Epithelial cell of prostate (primary cell): ENCODE results near the gene SMG7.

Source experiments
- DNase-seq: peaks from one replicate; pipeline ENCODE4 v3.0.0-alpha.2; 2011; ENCODE audit warnings: low read depth, low spot score
- H3K27ac ChIP-seq: fragments of 450-650 bp; 2 replicates; pipeline ENCODE4 v1.5.1; 2017; ENCODE audit warnings: mild to moderate bottlenecking

Gene SMG7

DNA sequence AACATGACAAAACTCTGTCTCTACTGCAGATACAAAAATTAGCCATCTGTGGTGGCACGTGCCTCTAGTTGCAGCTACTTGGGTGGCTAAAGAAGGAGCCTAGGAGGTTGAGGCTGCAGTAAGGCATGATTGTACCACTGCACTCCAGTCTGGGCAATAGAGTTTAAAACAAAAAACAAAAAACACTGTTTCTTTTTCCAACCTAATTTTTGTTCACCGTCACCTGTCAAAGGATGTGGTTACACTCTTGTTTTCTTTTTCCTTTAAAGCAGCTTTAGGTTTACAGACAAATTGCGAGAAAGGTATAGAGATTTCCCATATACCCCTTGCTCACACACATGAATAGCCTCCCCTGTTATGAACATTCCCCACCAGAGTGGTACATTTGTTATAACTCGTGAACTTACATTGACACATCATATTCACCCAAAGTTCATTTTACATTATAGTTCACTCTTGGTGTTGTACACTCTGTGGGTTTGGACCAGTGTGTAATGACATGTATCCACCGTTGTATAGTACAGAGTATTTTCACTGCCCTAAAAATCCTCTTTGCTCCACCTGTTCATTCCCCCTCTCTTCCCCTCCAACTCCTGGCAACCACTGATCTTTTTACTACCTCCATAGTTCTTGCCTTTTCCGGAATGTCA lies 26.2 kb downstream of the SMG7 start:
- no peak for DNase-seq
- H3K27ac ChIP-seq = no peak overlapping the region

DNA sequence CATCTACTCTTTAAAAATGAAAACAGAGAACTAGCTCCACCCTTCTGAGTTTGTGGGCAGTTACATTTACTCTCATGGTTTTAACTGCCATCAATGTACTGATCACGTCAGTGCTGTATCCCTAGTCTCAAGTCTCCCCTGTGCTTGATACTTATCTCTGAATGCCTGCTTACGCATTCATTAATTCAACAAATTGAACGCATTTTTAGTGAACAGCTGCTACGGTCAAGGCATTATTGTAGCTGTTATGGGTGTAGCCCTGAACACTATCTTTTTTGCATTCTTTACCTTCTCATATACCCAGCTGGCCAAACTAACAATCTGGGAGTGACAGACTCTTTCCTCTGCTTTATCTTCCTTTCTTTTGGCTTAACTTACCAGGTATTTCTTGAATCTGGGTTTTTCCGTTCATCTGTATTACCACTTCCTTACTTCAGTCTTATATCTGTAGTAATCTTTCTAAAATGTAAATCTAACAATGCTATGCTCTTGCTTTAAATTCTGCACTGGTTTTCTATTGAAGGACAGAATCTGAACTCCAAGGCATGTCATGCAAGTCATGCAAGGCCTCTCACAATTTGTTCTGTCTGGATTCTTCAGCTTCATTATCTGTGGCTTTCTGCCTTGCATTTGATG lies 33.3 kb downstream of the SMG7 start:
- H3K27ac ChIP-seq = no peak overlapping the region
- DNase-seq = no peak

DNA sequence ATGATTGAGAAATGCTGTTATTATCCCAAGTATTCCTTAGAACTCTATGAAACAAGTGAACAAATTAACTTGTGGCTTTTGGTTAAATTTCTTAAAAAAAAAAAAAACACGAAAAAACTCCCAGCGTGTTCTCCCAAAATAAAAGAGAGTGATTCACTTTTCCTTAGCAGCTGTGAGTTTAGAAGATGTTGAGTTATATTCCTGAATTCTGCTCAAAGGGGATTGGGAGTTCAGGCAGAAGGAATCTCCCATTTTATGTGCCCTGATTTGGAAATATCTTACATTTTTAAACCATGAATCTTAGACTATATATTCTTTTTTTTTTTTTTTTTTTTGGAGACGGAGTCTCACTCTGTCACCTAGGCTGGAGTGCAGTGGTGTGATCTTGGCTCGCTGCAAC lies 34.3 kb downstream of the SMG7 start:
- DNase-seq = no peak
- no peak overlapping the region for H3K27ac ChIP-seq

DNA sequence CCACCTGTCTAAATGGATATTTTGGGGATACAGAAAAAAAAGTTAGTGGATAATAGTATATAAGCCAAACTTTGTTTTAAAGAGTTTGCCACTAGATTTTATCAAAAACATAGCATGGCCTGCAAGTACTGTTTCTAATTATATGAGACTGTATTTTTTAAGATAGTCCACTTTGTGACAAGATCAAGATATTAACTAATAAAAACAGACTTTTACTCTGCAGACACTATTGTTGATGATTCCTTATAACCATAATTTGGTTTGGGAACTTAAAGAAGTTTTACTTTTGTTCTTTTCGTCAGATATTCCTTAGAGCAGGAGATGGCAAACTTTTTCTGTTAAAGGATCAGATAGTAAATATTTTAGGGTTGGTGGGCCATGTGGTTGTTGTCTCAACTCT lies 36.4 kb downstream of the SMG7 start:
- DNase-seq = no peak
- H3K27ac ChIP-seq = no peak overlapping the region

DNA sequence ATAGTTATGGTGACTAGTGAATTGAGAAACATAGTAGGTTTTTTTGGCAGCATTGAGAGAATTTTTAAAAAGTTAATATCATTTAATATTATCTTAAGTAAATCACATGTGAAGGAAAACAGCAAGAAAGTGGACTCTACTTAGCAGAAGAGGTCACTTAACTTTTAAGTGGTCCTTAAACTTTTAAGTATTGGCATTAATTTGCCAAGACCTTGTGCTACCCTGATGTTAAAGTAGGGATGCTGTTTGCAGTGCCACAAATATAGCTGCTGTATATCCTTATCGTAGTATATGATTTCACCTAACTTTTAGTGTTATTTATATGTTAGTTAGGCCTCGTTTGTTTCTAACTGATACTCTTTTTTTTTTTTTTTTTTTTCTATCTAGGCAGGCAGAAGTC lies 40.2 kb downstream of the SMG7 start:
- H3K27ac ChIP-seq = no peak overlapping the region
- no peak for DNase-seq

DNA sequence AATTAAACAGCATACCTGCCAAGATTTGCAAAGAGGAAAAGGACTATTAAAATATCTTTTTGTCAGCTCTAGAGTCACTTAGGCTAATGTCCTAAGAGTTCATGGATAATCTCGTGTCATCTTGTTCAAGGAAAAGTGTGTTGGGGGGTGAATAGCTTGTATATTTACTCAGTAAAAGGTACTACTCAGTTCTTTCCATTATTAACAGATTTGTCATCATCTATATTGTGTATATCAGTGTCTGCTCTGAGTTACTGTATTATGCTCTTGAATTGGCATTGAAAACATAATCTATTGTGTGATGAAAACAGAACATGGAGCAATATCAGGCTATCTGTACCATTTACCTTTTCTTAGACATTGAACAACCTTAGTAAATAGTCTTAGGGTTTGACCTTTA lies 41.9 kb downstream of the SMG7 start:
- H3K27ac ChIP-seq = peak overlapping the region; percentile 82

DNA sequence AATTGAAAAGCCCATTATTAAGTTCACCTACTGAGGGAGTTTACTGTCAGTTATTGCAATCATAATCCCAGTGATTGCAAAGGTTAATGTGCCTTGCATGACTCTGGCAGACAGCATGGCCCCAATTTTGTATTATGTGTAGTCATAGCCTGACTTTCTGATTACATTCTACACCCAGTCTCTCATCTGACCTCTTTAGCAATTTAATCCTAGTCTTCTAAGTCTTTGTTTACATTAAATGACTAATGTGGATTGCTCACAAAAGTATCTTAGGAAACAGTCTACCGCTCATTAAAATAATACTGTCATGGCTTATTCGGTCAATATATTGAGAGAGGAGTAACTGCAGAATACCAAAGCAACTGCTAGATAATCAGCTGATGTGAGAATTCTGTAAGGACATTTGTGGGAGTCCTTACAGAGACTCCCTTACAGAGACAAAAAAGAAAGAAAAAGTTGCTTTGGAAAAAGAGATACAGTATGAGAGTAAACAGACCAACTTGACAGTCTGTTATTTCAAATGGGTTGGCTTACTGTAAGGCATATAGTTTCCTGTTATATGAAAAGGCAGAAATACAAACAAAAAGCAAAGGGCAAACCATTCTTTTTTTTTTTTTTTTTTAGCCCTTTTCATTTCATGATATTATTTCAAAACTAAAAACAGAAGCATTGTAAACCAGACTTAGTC lies 42.8 kb downstream of the SMG7 start:
- peak overlapping the region; percentile 82 for H3K27ac ChIP-seq
- DNase-seq = peak; percentile 63

More for the DNA sequence above, 41.9 kb downstream of the SMG7 start:
- no peak for DNase-seq

DNA sequence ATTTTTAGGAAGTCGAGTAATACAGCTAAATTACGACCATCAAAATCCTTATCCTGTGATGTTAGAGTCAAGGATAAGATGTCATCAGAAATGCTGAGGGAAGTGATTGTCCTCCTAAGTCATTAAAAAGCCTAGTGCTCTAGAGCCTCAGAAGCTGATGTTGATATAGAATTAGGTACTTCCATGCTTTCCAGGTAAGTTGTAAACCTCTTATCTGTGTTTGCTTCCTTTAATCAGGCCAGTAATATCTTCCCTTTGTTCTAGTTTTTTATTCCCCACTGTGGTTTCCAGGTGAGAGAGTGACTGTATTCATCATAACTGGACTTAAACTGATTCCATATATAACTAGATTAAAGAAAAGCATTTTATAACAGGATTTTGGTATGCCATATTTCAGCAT lies 44.4 kb downstream of the SMG7 start:
- no peak for DNase-seq
- peak overlapping the region; percentile 60 for H3K27ac ChIP-seq

DNA sequence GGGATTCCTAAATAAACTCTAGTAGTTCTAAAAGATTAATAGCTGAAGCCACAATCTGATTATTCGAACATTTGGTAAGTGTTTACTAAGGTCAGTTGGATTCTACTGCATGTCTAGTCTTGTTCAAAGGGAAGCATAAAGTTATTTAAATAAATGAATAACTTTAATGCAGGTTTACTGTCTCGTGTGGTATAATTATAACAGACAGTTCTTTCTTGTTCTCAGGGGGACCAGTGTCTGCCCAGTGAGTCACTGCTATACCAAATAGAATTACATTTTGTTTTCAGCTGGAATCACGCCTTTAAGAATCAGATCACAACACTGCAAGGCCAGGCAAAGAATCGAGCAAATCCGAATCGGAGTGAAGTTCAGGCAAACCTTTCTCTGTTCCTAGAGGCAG lies 45.1 kb downstream of the SMG7 start:
- peak; percentile 24 for DNase-seq
- H3K27ac ChIP-seq = peak overlapping the region; percentile 60

DNA sequence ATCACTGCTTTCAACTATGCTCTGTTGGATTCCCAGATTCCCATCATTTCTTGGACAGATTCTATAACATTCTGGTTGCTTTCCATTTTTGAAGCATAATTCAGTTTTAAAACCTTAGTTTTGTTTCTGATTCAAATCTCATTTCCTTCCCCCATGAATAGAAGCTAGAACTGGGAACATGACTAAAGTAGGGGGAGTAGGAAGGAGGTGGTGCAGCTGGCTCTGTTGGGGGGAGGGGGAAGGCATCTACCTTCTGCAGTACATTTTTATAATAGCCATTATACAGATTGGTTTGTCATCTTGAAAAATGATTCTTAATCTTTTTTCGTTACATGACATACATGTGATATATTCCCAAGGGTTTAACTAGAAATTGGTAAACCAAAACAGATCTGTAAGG lies 48.1 kb downstream of the SMG7 start:
- no peak overlapping the region for H3K27ac ChIP-seq

DNA sequence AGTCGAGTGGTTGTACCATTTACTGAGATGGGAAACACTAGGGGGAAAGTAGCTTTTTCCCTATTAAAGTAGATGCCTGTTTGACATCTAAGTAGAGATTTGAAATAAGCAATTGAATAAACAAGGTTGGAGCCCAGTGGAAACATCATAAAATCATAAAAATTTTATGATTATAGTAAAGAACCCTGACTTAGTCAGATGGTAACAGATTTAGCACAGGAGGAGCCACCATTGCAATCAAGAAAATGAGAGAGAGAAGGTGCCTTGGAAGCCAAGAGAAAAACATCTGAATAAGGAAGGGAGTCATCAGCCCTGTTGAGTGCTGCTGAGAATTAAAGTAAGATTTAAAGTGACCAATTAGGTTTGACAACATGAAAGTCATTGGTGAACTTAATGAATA lies 49.8 kb downstream of the SMG7 start:
- DNase-seq = no peak
- no peak overlapping the region for H3K27ac ChIP-seq

More for the DNA sequence above, 48.1 kb downstream of the SMG7 start:
- DNase-seq = no peak

DNA sequence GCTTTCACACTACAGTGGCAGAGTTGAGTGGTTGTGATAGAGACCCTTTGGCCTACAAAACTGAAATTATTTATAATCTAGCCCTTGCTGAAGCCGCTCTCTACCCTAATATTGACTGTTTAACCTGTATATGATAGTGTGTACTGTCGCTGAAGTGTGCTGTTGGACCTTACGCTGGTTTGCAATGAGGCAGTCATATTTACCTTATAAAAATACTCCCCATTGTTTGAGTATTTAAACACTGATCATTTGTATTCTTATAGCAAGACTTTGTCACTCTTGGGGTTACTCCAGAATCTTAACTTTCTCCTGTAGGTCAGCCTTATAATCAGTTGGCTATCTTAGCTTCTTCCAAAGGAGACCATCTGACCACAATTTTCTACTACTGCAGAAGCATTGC lies 56.3 kb downstream of the SMG7 start:
- no peak for DNase-seq
- no peak overlapping the region for H3K27ac ChIP-seq

DNA sequence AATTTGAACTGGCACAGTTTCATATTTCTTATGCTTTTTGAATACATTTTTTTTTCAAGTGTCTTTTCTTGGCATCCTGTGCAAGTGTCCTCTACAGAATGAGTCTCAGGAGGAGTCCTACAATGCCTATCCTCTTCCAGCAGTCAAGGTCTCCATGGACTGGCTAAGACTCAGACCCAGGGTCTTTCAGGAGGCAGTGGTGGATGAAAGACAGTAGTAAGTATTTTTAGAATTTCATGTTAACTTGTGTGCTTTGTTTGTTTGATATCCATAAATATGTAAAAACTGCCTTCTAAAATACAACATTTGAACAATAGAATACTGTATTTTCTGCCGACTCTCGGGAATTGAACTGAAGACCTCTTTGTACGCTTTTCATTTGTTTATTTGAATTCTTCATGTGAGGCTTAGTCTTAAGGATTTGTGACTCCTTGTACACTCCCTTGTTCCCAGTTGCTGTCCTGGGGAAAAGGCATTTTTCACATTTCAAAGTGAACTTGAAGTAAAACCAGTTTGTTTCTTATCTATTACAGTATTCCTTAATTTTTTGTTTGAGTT lies 61.4 kb downstream of the SMG7 start:
- no peak for DNase-seq
- H3K27ac ChIP-seq = no peak overlapping the region

DNA sequence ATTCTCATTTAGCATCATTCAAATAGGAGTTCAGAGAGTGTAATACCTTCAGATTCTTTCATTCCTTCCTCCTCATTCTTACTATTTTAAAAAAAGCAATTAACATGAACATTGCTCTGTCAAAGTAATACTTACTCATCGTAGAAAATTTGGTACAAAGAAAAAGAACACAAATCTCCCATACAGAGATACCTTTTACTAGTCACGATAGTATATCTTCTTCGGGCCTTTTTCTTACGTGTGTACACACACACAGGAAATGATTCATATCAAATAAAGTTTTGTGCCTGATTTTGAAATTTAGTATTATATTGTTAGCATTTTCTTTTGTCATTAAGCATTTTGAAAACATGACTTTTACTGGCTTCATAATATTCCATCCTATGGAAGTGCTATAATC lies 65.1 kb downstream of the SMG7 start:
- DNase-seq = no peak

DNA sequence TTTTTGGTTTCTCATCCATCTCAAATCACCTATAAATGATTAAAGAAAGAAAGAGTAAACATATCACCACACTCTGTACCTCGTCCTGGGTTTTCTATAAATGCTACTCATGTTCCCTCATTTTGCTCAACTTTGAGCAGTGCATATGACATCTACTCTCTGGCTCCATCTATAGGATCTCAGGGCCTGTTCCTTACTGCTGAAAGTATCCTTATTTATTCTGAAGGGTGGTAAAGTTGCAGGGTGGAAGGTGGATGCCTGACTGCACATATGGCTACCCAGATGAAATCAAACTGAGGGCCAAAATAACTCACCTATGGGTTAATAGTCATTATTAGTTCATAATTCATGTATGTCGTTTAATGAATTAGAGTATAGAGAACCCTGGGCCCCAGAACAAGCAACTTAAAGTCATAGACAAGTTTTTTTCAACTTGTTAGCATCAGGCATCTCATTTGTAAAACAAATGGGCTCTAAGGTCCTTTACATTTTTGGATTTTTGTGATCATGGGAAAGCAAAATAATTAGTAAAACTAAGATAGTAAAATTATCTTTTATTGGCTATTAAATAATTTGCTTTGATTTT lies 71.4 kb downstream of the SMG7 start:
- no peak for DNase-seq
- H3K27ac ChIP-seq = no peak overlapping the region

More for the DNA sequence above, 65.1 kb downstream of the SMG7 start:
- H3K27ac ChIP-seq = no peak overlapping the region

DNA sequence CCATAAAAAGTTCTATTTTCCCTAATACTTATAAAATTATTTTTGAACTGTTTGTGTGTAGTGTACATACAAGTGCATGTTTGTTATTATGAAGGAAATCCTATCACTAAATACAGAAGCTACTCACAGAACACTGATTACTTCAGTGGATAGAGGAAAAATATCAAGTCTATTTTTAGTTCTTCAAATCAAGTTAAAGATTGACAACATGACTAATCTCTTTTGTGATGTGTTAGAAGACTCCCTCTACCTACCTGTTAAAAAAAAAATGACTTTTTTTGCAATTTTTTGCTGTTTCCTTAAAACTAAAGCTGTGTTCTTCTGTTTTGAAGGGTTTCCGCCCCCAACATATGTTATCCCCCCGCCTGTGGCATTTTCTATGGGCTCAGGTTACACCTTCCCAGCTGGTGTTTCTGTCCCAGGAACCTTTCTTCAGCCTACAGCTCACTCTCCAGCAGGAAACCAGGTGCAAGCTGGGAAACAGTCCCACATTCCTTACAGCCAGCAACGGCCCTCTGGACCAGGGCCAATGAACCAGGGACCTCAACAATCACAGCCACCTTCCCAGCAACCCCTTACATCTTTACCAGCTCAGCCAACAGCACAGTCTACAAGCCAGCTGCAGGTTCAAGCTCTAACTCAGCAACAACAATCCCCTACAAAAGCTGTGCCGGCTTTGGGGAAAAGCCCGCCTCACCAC lies 72.4 kb downstream of the SMG7 start:
- DNase-seq = no peak
- no peak overlapping the region for H3K27ac ChIP-seq

DNA sequence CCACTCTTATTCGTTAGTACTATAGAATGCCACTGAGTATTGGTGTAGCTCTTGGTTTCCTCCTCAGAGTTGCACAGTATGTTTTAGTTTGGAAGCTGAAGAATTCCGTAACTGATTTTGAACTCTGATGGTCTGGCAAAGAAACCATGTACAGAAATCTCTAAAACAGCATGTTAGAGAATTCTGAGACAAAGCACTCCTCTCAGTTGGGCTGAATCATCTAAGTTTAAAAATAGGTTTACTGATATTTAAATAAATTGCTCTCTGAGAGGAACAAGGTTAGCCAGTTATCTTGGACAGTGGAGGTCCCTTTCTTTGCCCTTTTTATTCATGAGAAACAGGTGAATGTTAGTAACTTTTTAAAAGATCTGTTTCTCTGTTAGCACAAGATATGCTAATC lies 74.1 kb downstream of the SMG7 start:
- no peak for DNase-seq
- no peak overlapping the region for H3K27ac ChIP-seq

DNA sequence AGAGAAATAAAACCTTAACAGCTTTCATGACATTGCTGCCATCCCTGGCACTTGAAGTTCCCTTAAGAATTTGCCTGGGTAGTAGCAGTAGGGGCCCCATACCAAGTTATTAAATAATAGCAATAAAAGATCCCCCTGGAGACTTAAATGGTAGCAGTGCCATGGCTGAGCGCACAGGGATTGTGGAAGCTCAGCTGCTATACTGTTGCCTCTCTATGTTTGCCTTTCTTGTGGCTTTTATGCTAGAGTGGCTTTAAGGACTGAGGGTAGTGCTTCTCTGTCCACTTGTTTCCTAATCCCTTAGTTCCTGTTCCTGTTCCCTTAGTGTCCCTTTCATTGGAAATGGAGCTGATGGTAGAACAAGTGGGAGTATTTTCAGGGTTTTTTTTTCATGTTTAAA lies 75.8 kb downstream of the SMG7 start:
- DNase-seq = no peak
- no peak overlapping the region for H3K27ac ChIP-seq

DNA sequence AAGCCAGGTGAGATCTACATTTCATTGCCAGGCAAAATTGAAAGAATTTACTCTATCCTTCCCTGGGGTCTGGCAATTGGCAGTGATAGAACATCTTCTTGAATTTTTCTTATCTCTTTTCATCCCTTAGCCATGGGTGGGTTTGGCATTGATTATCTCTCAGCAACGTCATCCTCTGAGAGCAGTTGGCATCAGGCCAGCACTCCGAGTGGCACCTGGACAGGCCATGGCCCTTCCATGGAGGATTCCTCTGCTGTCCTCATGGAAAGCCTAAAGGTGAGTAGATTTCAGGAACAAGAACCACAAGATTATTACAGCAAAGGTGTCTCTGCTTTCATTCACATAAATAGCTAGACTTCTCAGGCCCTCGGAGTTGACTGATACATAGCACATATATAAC lies 78.6 kb downstream of the SMG7 start:
- H3K27ac ChIP-seq = no peak overlapping the region

DNA sequence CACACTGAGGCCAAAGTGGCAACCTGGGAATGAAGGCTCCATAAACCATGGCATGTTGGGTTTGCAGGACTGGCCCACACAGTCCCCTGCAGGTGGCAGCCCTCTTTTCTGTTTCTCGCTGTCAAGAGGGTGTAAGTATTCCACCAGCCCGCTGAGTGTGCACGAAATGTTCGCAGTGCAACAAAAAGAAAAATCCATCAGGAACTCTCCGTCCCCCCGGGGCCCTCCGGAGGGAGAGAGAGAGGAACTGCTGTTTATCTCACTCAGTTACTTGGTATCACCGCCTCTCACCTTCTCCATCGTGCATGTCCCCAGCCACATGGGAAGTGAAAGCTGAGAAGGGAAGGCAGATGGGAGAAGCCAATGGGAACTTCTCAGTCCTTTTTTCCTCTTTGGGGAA lies 79.6 kb downstream of the SMG7 start:
- no peak overlapping the region for H3K27ac ChIP-seq
- DNase-seq = no peak

More for the DNA sequence above, 78.6 kb downstream of the SMG7 start:
- no peak for DNase-seq
